ENCODE data around the gene EIF2B2.

The EIF2B2 gene

DNA sequence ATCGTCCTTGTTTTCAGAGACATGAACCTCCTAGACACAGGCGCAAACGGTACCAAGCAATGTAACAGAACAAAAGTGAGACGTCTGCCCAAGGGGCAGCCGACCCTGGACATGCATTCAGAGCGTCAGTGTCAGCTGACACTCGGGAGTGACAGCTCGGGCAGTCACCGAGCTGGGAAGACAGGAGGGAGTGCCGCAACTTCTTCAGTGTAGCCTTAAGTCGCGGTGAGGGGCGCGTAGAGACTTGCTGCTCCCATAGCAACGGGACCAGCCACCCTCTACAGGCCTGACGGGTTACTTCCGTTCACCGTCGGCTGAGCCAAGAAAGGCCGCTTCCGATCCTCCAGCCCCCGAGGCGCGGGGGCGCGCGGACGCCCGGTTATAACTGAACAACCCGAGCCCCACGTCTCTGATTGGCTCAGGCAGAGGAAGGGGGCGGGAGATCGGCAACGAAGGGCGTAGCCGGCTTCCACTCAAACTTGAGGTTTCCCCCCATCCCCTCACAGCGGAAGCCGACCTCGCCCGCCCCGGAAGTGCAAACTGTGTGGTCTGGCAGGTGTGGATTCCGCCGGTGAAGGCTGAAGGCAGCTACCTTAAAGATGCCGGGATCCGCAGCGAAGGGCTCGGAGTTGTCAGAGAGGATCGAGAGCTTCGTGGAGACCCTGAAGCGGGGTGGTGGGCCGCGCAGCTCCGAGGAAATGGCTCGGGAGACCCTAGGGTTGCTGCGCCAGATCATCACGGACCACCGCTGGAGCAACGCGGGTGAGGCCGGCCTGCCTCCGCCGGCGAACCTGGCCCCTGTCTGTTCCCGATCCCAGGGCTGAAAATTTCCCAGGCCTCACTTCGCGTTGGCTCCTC lies at the start of gene EIF2B2:
EIF2B2 (plus strand) TSS at position 530 of the 858 bp plus-strand sequence; CDS start at position 600, 70 bp downstream.
- TF ChIP-seq, protein P1, sequence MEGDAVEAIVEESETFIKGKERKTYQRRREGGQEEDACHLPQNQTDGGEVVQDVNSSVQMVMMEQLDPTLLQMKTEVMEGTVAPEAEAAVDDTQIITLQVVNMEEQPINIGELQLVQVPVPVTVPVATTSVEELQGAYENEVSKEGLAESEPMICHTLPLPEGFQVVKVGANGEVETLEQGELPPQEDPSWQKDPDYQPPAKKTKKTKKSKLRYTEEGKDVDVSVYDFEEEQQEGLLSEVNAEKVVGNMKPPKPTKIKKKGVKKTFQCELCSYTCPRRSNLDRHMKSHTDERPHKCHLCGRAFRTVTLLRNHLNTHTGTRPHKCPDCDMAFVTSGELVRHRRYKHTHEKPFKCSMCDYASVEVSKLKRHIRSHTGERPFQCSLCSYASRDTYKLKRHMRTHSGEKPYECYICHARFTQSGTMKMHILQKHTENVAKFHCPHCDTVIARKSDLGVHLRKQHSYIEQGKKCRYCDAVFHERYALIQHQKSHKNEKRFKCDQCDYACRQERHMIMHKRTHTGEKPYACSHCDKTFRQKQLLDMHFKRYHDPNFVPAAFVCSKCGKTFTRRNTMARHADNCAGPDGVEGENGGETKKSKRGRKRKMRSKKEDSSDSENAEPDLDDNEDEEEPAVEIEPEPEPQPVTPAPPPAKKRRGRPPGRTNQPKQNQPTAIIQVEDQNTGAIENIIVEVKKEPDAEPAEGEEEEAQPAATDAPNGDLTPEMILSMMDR (IDR thresholded peaks at IDR 0.05; ENCODE audit: control insufficient read depth, extremely low read depth, insufficient read depth): no peak
- H3K4me3 ChIP-seq (ENCODE audit: low read depth, low read length): peak within 1 kb of the TSS; percentile 96
- DNase-seq (ENCODE audit: low read depth): peak; percentile 80

DNA sequence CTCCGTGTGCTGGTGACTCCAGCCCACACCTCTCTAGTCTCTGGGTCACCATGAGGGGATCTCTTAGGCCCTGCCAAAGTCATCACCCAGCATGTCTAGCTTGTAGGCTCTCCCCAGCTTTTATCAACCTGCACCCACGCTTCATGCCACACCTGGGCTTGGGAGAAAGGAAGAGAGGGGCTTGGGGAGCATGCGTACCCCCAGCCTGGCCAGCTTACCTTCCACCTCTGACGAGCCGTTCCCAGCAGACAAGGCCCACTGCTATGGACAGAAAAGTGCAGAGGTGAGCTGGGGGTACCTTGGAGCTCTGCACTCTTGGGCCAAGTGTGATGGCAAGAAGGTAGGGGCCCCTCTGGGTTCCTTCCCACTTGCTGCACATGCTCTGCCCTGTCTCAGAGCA lies 49.0 kb upstream of the EIF2B2 start:
- no peak for DNase-seq (ENCODE audit: low read depth)
- TF ChIP-seq, protein P1 (IDR thresholded peaks at IDR 0.05; ENCODE audit: control insufficient read depth, extremely low read depth, insufficient read depth): no peak
- no peak overlapping the region for H3K4me3 ChIP-seq (ENCODE audit: low read depth, low read length)

DNA sequence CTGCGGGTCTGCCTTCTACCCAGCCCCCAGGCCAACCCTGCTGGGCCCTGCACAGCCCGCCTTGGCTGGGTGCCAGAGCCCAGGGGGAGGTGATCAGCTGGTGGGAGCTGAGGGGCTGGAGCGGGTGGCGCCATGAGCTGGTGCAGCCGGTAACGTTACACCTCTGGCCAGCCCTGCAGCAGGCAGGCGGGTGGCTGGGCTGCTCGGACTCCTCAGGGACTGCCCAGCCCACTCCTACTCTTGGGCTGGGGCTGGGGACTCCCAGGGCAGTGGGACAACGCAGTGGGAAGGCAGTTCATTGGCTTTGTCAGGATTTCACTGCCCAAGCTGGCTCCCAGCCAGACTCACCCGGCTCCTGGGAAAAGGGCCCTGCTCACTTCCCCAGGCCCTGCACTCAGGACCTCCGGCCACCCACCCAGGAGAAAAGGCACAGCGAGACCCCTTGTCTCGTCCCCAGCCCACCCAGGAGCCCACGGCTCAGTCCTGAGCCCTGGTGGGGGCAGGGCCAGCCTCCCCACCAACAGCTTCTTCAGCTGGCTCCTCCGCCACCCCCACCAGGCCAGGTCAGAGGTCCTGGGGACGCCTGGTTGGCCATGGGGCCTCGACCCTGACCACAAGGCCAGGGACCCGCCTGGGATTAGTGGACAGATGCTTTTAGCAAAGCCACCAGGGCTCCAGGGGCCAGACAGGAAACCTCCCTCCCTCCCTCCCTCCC lies 48.3 kb upstream of the EIF2B2 start:
- no peak overlapping the region for H3K4me3 ChIP-seq (ENCODE audit: low read depth, low read length)
- no peak for DNase-seq (ENCODE audit: low read depth)

DNA sequence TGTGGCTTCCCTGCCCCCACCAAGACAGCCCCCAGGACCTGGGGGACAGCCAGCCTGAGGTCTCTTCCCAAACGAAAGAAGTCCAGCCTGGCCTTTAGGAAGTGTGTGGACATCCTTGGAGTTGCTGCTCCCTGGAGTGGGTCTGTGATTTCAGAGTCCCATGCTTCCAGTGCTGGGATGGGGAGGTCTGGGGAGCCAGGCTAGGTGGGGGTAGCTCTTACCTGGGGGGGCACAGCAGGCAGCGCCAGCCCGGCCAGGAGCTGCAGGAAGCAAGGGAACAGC lies 47.8 kb upstream of the EIF2B2 start:
- TF ChIP-seq, protein P1 (IDR thresholded peaks at IDR 0.05; ENCODE audit: control insufficient read depth, extremely low read depth, insufficient read depth): no peak
- peak overlapping the region; percentile 42; the same call in 1 of the 2 replicates for H3K4me3 ChIP-seq (ENCODE audit: low read depth, low read length)
- DNase-seq (ENCODE audit: low read depth): no peak

More for the DNA sequence above, 48.3 kb upstream of the EIF2B2 start:
- TF ChIP-seq, protein P1 (IDR thresholded peaks at IDR 0.05; ENCODE audit: control insufficient read depth, extremely low read depth, insufficient read depth): no peak

DNA sequence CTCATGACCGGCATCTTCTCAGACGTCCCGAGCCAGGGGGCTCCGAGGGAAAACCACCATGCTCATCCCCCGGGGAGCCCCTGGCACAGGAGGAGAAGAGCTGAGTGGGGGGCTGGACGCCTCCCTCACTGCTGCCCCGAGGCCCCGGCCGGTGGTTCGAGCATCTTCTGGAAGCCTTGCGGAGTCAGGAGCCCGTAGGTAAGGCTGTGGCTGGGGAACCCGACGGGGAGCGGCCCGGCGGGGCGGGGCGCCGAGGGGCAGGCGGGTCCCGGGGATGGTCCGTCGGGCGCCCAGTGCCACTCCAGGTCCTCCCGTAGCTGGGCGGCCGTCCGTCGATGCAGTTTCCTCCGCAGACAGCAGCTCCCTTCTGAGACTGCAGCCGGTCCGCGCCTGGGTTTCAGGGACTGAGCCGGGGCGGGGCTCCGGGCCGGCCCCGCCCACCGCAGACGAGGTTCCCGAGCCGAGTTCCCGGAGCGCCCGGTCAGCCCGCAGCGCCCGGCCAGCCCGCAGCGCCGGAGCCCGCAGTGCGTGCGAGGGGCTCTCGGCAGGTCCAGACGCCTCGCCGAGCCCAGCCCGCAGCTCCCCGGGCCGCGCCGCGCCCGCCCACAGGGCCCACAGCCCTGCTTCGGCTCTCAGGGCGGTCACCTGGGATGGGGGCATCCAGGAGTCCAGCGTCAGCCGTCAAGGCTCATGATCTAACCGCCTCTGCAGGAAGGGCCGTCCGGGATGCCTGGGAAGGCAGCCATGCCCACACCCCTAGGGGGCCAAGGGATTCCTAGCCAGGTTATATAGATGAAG lies 47.3 kb upstream of the EIF2B2 start, which contains the start of gene PGF:
PGF (minus strand) TSS at position 369 of the 798 bp plus-strand sequence; CDS start at position 14, 355 bp downstream.
- no peak for DNase-seq (ENCODE audit: low read depth)
- TF ChIP-seq, protein P1 (IDR thresholded peaks at IDR 0.05; ENCODE audit: control insufficient read depth, extremely low read depth, insufficient read depth): no peak
- H3K4me3 ChIP-seq (ENCODE audit: low read depth, low read length): peak within 1 kb of the TSS; percentile 42

DNA sequence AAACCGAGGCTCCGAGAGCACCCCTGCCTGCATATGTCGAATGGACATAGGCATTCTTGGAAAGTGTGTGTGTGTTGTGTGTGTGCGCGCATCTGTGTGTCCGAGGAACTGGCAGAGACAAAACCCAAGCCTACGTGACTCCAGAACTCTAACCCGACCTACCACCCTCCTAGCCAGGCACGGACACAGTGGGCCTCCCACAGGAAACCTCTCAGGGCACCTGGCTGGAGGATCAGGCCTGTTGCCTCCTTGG lies 46.8 kb upstream of the EIF2B2 start:
- DNase-seq (ENCODE audit: low read depth): no peak
- H3K4me3 ChIP-seq (ENCODE audit: low read depth, low read length): no peak overlapping the region
- TF ChIP-seq, protein P1 (IDR thresholded peaks at IDR 0.05; ENCODE audit: control insufficient read depth, extremely low read depth, insufficient read depth): no peak
